ENCODE measurements around the gene TMED3.
A peak's percentile ranks its signal among the peaks of the same experiment; 100 is the strongest.

TMED3 gene

DNA sequence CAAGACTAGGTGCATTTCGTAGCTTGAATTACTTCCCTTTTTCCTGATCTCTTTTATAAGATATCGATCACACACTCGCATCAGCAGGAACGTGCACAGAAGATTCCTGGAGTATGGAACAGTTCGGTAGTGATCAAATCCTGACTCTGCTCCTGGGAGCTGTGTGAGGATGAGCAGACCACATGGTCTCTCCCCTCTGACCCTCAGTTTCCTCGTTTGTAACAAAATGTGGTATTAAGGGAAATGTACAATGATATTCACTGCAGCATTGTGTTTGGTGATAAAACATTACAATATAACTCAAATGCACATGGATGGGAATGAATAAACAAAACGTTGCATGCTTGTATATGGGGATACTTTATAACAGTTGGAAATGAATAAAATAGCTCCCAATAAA, 26.7 kb downstream of the TMED3 start:
- no peak for TF ChIP-seq CTCF (IDR thresholded peaks at IDR 0.05; ENCODE audit: insufficient read depth, low read length, poor library complexity, severe bottlenecking)

GRCh38 chr15:79339588-79340314, 28.8 kb downstream of the TMED3 start:
- TF ChIP-seq CTCF (IDR thresholded peaks at IDR 0.05; ENCODE audit: insufficient read depth, low read length, poor library complexity, severe bottlenecking) = peak; percentile 90
- no peak for DNase-seq (ENCODE audit: extremely low read depth, insufficient read length)
- H3K4me3 ChIP-seq (replicated peaks; ENCODE audit: low read depth, low read length) = no peak overlapping the region
- no peaks in the 10 kb centered on the region for H3K27me3 ChIP-seq (replicated peaks; ENCODE audit: control insufficient read depth, insufficient read depth, low read length)
- H3K36me3 ChIP-seq (ENCODE audit: control insufficient read depth, insufficient read depth, low read length) = no peaks in the 10 kb centered on the region

More for the DNA sequence above, 26.7 kb downstream of the TMED3 start:
- no peaks in the 10 kb centered on the region for H3K27me3 ChIP-seq (replicated peaks; ENCODE audit: control insufficient read depth, insufficient read depth, low read length)
- no peak overlapping the region for H3K4me3 ChIP-seq (replicated peaks; ENCODE audit: low read depth, low read length)
- no peaks in the 10 kb centered on the region for H3K36me3 ChIP-seq (ENCODE audit: control insufficient read depth, insufficient read depth, low read length)
- no peak for DNase-seq (ENCODE audit: extremely low read depth, insufficient read length)

GRCh38 chr15:79340315-79340602, 29.3 kb downstream of the TMED3 start:
- no peak for TF ChIP-seq CTCF (IDR thresholded peaks at IDR 0.05; ENCODE audit: insufficient read depth, low read length, poor library complexity, severe bottlenecking)
- no peak overlapping the region for H3K4me3 ChIP-seq (replicated peaks; ENCODE audit: low read depth, low read length)
- no peak for DNase-seq (ENCODE audit: extremely low read depth, insufficient read length)
- no peaks in the 10 kb centered on the region for H3K36me3 ChIP-seq (ENCODE audit: control insufficient read depth, insufficient read depth, low read length)
- no peaks in the 10 kb centered on the region for H3K27me3 ChIP-seq (replicated peaks; ENCODE audit: control insufficient read depth, insufficient read depth, low read length)

GRCh38 chr15:79341396-79341795, 30.5 kb downstream of the TMED3 start:
- no peaks in the 10 kb centered on the region for H3K27me3 ChIP-seq (replicated peaks; ENCODE audit: control insufficient read depth, insufficient read depth, low read length)
- no peak overlapping the region for H3K4me3 ChIP-seq (replicated peaks; ENCODE audit: low read depth, low read length)
- DNase-seq (ENCODE audit: extremely low read depth, insufficient read length) = no peak
- no peak for TF ChIP-seq CTCF (IDR thresholded peaks at IDR 0.05; ENCODE audit: insufficient read depth, low read length, poor library complexity, severe bottlenecking)
- H3K36me3 ChIP-seq (ENCODE audit: control insufficient read depth, insufficient read depth, low read length) = no peaks in the 10 kb centered on the region

DNA sequence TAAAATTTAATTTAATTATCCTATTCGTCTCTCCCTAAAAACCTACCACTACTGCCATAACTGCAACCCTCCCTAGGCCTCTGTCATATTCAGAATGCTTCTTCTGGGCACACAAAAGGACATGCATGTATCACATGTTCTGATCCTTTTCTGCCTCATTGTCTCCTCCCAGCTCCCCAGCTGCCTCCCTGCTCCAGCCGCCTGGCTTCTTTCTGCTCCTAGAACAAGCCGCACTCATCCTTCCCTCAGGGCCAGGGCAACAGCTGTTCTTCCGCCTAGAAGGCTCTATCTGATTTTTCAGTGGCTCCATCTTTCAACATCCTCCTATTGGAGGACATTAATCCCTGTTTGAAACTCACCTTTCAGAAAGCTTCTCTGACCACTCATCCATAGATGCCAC, 38.6 kb downstream of the TMED3 start:
- no peak for TF ChIP-seq CTCF (IDR thresholded peaks at IDR 0.05; ENCODE audit: insufficient read depth, low read length, poor library complexity, severe bottlenecking)
- Histone ChIP-seq H3K27me3 (replicated peaks; ENCODE audit: control insufficient read depth, insufficient read depth, low read length) (no peaks in the 10 kb centered on the region), H3K4me3 (replicated peaks; ENCODE audit: low read depth, low read length) (no peak overlapping the region), H3K36me3 (ENCODE audit: control insufficient read depth, insufficient read depth, low read length) (no peaks in the 10 kb centered on the region)
- DNase-seq (ENCODE audit: extremely low read depth, insufficient read length) = no peak

DNA sequence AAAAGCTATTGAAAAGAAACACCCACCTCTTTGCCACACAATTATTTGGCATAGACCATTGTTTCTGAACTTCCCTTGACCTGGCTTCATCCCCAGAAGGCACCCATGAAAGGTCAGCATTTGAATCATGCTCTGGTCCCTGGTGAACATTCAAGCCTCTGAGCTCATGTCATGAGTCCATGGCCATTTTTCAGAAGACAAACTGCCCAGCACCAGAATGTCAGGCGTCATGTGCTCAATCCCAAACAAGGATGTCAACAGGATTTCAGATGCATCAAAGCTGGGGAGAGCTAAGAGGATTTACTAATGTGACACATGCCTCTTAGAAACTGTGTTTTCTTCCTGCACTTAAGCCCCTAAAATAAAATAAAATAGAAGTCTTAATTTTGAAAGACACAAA, 41.3 kb downstream of the TMED3 start:
- H3K4me3 ChIP-seq (replicated peaks; ENCODE audit: low read depth, low read length) = no peak overlapping the region
- no peaks in the 10 kb centered on the region for H3K27me3 ChIP-seq (replicated peaks; ENCODE audit: control insufficient read depth, insufficient read depth, low read length)
- no peak for DNase-seq (ENCODE audit: extremely low read depth, insufficient read length)
- H3K36me3 ChIP-seq (ENCODE audit: control insufficient read depth, insufficient read depth, low read length) = no peaks in the 10 kb centered on the region
- TF ChIP-seq CTCF (IDR thresholded peaks at IDR 0.05; ENCODE audit: insufficient read depth, low read length, poor library complexity, severe bottlenecking) = no peak
